ENCODE data around the gene DTX3L.

DTX3L gene

GRCh38 chr3:122578069-122578740 lies 14.1 kb downstream of the DTX3L start:
- Mint-ChIP-seq H3K9me3 (peaks cover 16% of the 10 kb centered on the region), H3K36me3 (ENCODE audit: low read depth) (peaks cover 43% of the 10 kb centered on the region), H3K27ac (peak overlapping the region; percentile 98), H3K4me1 (ENCODE audit: low read depth) (peaks cover 55% of the 10 kb centered on the region), H3K4me3 (peak overlapping the region; percentile 88), H3K27me3 (no peaks in the 10 kb centered on the region)
- no peak for DNase-seq

- DNase-seq = no peak
- no peaks in the 10 kb centered on the region for H3K27me3 Mint-ChIP-seq
- H3K9me3 Mint-ChIP-seq = peaks cover 24% of the 10 kb centered on the region
- peaks cover 51% of the 10 kb centered on the region for H3K4me1 Mint-ChIP-seq (ENCODE audit: low read depth)
- no peak overlapping the region for H3K27ac Mint-ChIP-seq
- peaks cover 45% of the 10 kb centered on the region for H3K36me3 Mint-ChIP-seq (ENCODE audit: low read depth)
- no peak overlapping the region for H3K4me3 Mint-ChIP-seq
These were observed 16.3 kb downstream of the DTX3L start for GRCh38 chr3:122580470-122580869.

- H3K36me3 Mint-ChIP-seq (ENCODE audit: low read depth) = peaks cover 47% of the 10 kb centered on the region
- H3K27me3 Mint-ChIP-seq = no peaks in the 10 kb centered on the region
- no peak for DNase-seq
- no peak overlapping the region for H3K27ac Mint-ChIP-seq
- no peak overlapping the region for H3K4me3 Mint-ChIP-seq
- peaks cover 49% of the 10 kb centered on the region for H3K4me1 Mint-ChIP-seq (ENCODE audit: low read depth)
- peaks cover 24% of the 10 kb centered on the region for H3K9me3 Mint-ChIP-seq
These were observed 17.5 kb downstream of the DTX3L start for GRCh38 chr3:122581622-122582021.

GRCh38 chr3:122582390-122582789 lies 18.3 kb downstream of the DTX3L start:
- H3K4me1 Mint-ChIP-seq (ENCODE audit: low read depth) = peaks cover 48% of the 10 kb centered on the region
- peaks cover 24% of the 10 kb centered on the region for H3K9me3 Mint-ChIP-seq
- H3K27ac Mint-ChIP-seq = no peak overlapping the region
- H3K4me3 Mint-ChIP-seq = no peak overlapping the region
- DNase-seq = no peak
- peaks cover 47% of the 10 kb centered on the region for H3K36me3 Mint-ChIP-seq (ENCODE audit: low read depth)
- no peaks in the 10 kb centered on the region for H3K27me3 Mint-ChIP-seq

- peaks cover 39% of the 10 kb centered on the region for H3K36me3 Mint-ChIP-seq (ENCODE audit: low read depth)
- peaks cover 24% of the 10 kb centered on the region for H3K9me3 Mint-ChIP-seq
- H3K27me3 Mint-ChIP-seq = no peaks in the 10 kb centered on the region
- peaks cover 47% of the 10 kb centered on the region for H3K4me1 Mint-ChIP-seq (ENCODE audit: low read depth)
- H3K4me3 Mint-ChIP-seq = no peak overlapping the region
- DNase-seq = no peak
- H3K27ac Mint-ChIP-seq = peak overlapping the region; percentile 59
These were observed 22.0 kb downstream of the DTX3L start for GRCh38 chr3:122586098-122586497.

DNA sequence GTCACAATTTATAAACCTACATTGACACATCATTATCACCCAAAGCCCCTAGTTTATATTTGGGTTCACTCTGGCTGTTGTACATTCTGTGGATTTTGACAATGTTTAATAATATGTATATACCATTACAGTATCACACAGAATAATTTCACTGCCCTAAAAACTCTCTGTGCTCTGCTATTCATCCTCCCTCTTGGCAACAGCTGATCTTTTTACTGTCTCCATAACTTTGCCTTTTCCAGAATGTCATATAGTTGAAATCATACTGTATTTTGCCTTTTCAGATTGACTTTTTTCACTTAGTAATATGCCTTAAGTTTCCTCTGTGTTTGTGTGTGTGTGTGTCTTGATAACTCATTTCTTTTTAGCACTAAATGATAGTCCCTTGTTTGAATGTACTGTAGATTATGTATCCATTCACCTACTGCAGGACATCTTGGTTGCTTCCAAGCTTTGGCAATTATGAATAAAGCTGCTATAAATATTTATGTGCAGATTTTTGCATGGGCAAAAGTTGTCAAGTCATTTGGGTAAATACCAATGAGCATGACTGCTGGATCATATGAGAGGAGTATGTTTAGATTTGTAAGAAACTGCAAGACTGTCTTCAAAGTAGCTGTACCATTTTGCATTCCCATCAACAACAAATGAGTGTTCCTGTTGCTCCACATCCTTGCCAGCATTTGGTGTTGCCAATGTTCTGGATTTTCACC lies 22.8 kb downstream of the DTX3L start:
- Mint-ChIP-seq H3K27me3 (no peaks in the 10 kb centered on the region), H3K4me3 (no peak overlapping the region), H3K27ac (peak overlapping the region; percentile 38), H3K4me1 (ENCODE audit: low read depth) (peaks cover 47% of the 10 kb centered on the region), H3K9me3 (peaks cover 17% of the 10 kb centered on the region), H3K36me3 (ENCODE audit: low read depth) (peaks cover 35% of the 10 kb centered on the region)
- no peak for DNase-seq

- no peak for DNase-seq
- Mint-ChIP-seq H3K4me3 (no peak overlapping the region), H3K27ac (no peak overlapping the region), H3K9me3 (peaks cover 11% of the 10 kb centered on the region), H3K4me1 (ENCODE audit: low read depth) (peaks cover 47% of the 10 kb centered on the region), H3K27me3 (no peaks in the 10 kb centered on the region), H3K36me3 (ENCODE audit: low read depth) (peaks cover 32% of the 10 kb centered on the region)
These were observed 23.4 kb downstream of the DTX3L start for GRCh38 chr3:122587572-122587971.

DNA sequence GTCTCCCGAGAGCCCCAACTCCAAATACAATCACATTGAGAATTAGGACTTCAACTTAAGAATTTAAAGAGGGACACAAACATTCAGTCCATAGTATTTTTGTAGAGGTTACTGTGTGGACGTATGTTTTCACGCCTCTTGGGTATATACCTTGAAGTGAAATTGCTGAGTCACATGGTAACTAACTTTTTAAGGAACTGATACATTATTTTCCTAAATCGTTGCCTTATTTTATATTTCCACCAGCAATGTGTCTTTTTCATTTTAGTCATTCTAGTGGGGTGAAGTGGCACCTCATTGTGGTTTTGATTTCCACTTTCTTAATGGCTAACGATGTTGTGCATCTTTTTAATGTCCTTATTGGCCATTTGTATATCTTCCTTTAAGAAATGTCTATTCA lies 25.2 kb downstream of the DTX3L start:
- Mint-ChIP-seq H3K27ac (no peak overlapping the region), H3K4me1 (ENCODE audit: low read depth) (peaks cover 41% of the 10 kb centered on the region), H3K4me3 (no peak overlapping the region), H3K27me3 (no peaks in the 10 kb centered on the region), H3K36me3 (ENCODE audit: low read depth) (peaks cover 19% of the 10 kb centered on the region), H3K9me3 (no peaks in the 10 kb centered on the region)
- no peak for DNase-seq

- H3K36me3 Mint-ChIP-seq (ENCODE audit: low read depth) = peaks cover 7% of the 10 kb centered on the region
- no peak overlapping the region for H3K4me3 Mint-ChIP-seq
- H3K4me1 Mint-ChIP-seq (ENCODE audit: low read depth) = peaks cover 33% of the 10 kb centered on the region
- no peak for DNase-seq
- no peak overlapping the region for H3K27ac Mint-ChIP-seq
- H3K9me3 Mint-ChIP-seq = no peaks in the 10 kb centered on the region
- H3K27me3 Mint-ChIP-seq = no peaks in the 10 kb centered on the region
These were observed 26.5 kb downstream of the DTX3L start for GRCh38 chr3:122590610-122591009.

DNA sequence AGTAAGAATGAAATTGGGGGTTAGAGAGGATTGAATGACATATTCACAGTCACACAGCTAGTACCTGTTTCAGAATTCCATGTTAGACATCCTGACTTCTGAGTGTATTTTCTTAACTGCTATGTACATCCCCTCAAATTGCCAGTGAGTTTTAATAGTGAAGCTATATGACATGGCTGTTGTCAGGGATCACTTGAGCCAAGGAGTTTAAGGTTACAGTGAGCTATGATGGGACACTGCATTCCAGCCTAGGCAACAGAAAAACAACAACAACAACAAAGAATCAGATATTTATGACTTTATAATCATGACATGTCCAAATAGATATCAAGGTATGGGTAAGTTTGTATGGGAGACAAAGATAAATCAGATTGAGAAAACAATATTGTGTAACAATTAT lies 29.9 kb downstream of the DTX3L start:
- H3K27me3 Mint-ChIP-seq = no peaks in the 10 kb centered on the region
- peaks cover 6% of the 10 kb centered on the region for H3K36me3 Mint-ChIP-seq (ENCODE audit: low read depth)
- H3K4me3 Mint-ChIP-seq = no peak overlapping the region
- peaks cover 14% of the 10 kb centered on the region for H3K4me1 Mint-ChIP-seq (ENCODE audit: low read depth)
- no peak for DNase-seq
- H3K9me3 Mint-ChIP-seq = no peaks in the 10 kb centered on the region
- no peak overlapping the region for H3K27ac Mint-ChIP-seq

DNA sequence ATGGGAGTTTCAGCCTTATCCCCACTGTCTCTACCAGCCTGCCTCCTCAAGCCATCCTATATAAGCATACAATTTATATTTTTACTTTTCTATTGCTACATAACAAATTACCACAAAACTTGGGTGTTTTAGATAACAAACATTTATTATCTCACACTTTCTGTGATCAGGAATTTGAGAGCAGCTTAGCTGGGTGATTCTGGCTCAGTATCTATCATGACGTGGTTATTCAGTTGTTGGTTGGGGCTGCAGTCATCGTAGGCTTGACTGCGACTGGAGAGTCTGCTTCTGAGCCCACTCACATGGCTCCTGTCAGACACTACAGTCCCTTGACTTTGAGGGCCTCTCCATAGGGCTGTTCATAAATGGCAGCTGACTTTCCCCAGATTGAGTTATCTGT lies 34.0 kb downstream of the DTX3L start:
- Mint-ChIP-seq H3K4me1 (ENCODE audit: low read depth) (peaks cover 5% of the 10 kb centered on the region), H3K27me3 (no peaks in the 10 kb centered on the region), H3K36me3 (ENCODE audit: low read depth) (no peaks in the 10 kb centered on the region), H3K27ac (no peak overlapping the region), H3K9me3 (no peaks in the 10 kb centered on the region), H3K4me3 (no peak overlapping the region)
- DNase-seq = no peak

DNA sequence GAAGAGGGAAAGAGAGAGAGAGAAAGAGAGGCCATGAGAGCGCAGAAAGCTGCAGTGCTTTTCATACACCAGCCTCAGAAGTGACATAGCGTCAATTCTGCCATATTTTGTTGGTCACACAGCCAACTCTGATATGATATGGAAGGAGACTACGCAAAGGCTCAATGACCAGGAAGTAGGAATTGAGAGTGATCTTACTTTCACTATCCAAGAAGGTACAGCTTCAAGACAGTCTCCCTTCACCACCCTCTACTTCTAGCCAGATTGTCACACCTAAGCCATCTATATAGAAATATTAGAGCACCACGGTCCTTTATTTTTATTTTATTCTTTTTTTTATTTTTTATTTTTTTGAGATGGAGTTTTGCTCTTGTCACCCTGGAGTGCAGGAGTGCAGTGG lies 34.4 kb downstream of the DTX3L start:
- Mint-ChIP-seq H3K27me3 (no peaks in the 10 kb centered on the region), H3K9me3 (no peaks in the 10 kb centered on the region), H3K27ac (no peak overlapping the region), H3K36me3 (ENCODE audit: low read depth) (no peaks in the 10 kb centered on the region), H3K4me1 (ENCODE audit: low read depth) (peaks cover 7% of the 10 kb centered on the region), H3K4me3 (no peak overlapping the region)
- DNase-seq = no peak

DNA sequence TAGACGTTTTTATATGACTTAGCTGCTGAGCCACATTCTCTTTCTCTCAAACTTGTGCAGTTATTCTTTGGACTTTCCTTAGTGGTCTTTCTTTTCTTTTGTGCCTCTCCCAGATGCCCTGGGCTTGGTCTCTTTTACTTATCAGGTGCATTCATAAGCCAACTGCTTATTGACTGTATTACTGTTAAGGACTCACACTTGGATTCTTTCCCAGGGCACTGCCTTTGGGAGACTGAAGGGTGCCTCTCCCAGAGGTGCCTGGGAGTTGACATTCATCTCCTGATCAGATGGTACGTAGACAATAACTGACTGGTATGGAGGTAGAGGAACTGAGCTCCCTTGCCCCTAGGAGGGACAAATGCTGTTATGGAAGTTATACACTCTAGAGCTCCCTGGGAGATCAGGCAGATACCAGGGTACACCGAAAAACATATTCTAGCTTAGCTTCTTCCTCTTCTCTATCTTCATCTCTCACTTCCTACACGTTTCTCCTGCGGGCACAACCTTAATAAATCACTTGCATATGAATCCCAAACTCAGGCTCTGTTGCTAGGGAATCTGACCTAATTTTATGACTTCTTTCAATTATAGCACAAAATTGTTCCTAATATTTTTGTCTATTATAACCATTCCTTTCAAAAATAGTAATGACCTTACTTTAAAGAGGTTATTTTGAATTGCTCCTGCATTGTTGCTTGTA lies 38.0 kb downstream of the DTX3L start:
- no peaks in the 10 kb centered on the region for H3K27me3 Mint-ChIP-seq
- no peaks in the 10 kb centered on the region for H3K9me3 Mint-ChIP-seq
- H3K36me3 Mint-ChIP-seq (ENCODE audit: low read depth) = peaks cover 7% of the 10 kb centered on the region
- no peak overlapping the region for H3K27ac Mint-ChIP-seq
- peaks cover 8% of the 10 kb centered on the region for H3K4me1 Mint-ChIP-seq (ENCODE audit: low read depth)
- H3K4me3 Mint-ChIP-seq = no peak overlapping the region
- DNase-seq = no peak

- peaks cover 12% of the 10 kb centered on the region for H3K4me1 Mint-ChIP-seq (ENCODE audit: low read depth)
- H3K27me3 Mint-ChIP-seq = no peaks in the 10 kb centered on the region
- H3K9me3 Mint-ChIP-seq = no peaks in the 10 kb centered on the region
- H3K36me3 Mint-ChIP-seq (ENCODE audit: low read depth) = peaks cover 7% of the 10 kb centered on the region
- DNase-seq = no peak
- H3K27ac Mint-ChIP-seq = no peak overlapping the region
- no peak overlapping the region for H3K4me3 Mint-ChIP-seq
These were observed 38.9 kb downstream of the DTX3L start for GRCh38 chr3:122603056-122603455.

DNA sequence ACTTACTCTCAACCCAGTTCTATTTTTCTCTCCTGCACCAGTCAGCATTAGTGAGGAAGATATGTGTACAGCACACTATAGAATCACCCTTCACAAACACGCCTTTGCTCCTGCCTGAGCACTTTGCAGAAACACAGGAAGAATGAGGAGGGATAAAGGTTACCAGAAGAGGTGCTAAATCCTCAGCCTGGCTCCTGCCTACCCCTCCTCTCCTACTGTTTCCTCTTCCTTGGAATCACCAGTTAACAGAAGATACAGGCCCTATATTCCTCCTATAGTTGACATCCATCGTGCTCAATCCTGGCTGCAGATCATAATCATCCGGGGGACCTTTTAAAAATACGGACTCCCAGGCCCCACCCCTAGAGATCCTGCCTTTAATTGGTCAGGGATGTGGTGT lies 42.2 kb downstream of the DTX3L start:
- Mint-ChIP-seq H3K36me3 (ENCODE audit: low read depth) (peaks cover 23% of the 10 kb centered on the region), H3K27me3 (no peaks in the 10 kb centered on the region), H3K27ac (no peak overlapping the region), H3K4me1 (ENCODE audit: low read depth) (peaks cover 32% of the 10 kb centered on the region), H3K4me3 (no peak overlapping the region), H3K9me3 (peaks cover 8% of the 10 kb centered on the region)
- no peak for DNase-seq
